PFSK-1 (cell line): Measurements from ENCODE around the gene PLEKHS1.

Experiments
- TAF1 ChIP-seq: IDR thresholded peaks from 2 replicates; pipeline ENCODE4 v1.6.1; 2012; ENCODE audit warnings: low read length, control low read depth, borderline replicate concordance; ENCODE audit not compliant: insufficient read depth
- TF ChIP-seq, protein P1 (sequence below), 2 experiments: IDR thresholded peaks; 2 replicates each; pipeline versions ENCODE4 v1.6.1 to v1.8.0; 2011 to 2012; ENCODE audit warnings: low read depth in 2 of 2, low read length in 2 of 2, control low read depth in 1 of 2, inconsistent platforms in 1 of 2, mild to moderate bottlenecking in 1 of 2, moderate library complexity in 1 of 2; ENCODE audit not compliant: insufficient read depth in 1 of 2

DNA sequence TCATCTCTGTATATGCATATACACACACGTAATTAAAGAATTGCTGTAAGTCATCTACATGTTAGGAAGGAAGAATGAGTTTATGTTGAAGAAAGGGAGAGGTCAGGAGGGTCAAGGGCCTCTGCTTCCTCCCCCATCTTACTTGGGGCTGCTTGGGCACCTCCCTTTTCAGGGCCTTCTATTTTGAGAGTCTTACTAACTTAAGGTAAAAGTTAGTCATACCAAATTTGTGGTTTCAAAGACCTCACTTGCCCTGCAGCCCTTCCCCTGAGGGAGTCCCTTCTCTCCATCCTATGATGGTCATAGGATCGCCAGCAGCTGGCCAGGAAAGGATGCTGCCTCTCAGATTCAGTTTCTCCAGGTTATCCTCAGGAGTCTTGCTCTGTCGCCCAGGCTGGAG is 2.6 kb downstream of the PLEKHS1 start:
- TF ChIP-seq TAF1: no peak
- TF ChIP-seq, protein P1, sequence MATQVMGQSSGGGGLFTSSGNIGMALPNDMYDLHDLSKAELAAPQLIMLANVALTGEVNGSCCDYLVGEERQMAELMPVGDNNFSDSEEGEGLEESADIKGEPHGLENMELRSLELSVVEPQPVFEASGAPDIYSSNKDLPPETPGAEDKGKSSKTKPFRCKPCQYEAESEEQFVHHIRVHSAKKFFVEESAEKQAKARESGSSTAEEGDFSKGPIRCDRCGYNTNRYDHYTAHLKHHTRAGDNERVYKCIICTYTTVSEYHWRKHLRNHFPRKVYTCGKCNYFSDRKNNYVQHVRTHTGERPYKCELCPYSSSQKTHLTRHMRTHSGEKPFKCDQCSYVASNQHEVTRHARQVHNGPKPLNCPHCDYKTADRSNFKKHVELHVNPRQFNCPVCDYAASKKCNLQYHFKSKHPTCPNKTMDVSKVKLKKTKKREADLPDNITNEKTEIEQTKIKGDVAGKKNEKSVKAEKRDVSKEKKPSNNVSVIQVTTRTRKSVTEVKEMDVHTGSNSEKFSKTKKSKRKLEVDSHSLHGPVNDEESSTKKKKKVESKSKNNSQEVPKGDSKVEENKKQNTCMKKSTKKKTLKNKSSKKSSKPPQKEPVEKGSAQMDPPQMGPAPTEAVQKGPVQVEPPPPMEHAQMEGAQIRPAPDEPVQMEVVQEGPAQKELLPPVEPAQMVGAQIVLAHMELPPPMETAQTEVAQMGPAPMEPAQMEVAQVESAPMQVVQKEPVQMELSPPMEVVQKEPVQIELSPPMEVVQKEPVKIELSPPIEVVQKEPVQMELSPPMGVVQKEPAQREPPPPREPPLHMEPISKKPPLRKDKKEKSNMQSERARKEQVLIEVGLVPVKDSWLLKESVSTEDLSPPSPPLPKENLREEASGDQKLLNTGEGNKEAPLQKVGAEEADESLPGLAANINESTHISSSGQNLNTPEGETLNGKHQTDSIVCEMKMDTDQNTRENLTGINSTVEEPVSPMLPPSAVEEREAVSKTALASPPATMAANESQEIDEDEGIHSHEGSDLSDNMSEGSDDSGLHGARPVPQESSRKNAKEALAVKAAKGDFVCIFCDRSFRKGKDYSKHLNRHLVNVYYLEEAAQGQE (IDR thresholded peaks at IDR 0.05; ENCODE audit: insufficient read depth in 1 of 2, low read depth in 2 of 2, low read length in 2 of 2): no peak
